CD4-positive, alpha-beta T cell treated with Interleukin-4 for 4 hours (primary cell): Measurements from ENCODE around the gene CYTH1.

Experiments
- DNase-seq: peaks from one replicate; pipeline ENCODE4 v3.0.0-alpha.2; 2020

CYTH1 gene

GRCh38 chr17:78734793-78735641, 47.1 kb downstream of the CYTH1 start:
- DNase-seq = no peak

- DNase-seq = no peak
These were observed 49.7 kb downstream of the CYTH1 start for GRCh38 chr17:78732354-78732753.

- DNase-seq = no peak
These were observed 50.2 kb downstream of the CYTH1 start for GRCh38 chr17:78731904-78732303.

GRCh38 chr17:78729641-78730040, 52.4 kb downstream of the CYTH1 start:
- DNase-seq = no peak

GRCh38 chr17:78728495-78728894, 53.6 kb downstream of the CYTH1 start:
- no peak for DNase-seq

- DNase-seq = no peak
These were observed 54.4 kb downstream of the CYTH1 start for GRCh38 chr17:78727476-78728229.

- DNase-seq = no peak
These were observed 55.0 kb downstream of the CYTH1 start for GRCh38 chr17:78727057-78727456.

- no peak for DNase-seq
These were observed 55.6 kb downstream of the CYTH1 start for GRCh38 chr17:78726513-78726912.

GRCh38 chr17:78725448-78726021, 56.5 kb downstream of the CYTH1 start:
- peak; percentile 44 for DNase-seq

- DNase-seq = no peak
These were observed 57.1 kb downstream of the CYTH1 start for GRCh38 chr17:78724999-78725398.

GRCh38 chr17:78724544-78724943, 57.5 kb downstream of the CYTH1 start:
- no peak for DNase-seq

GRCh38 chr17:78723957-78724356, 58.1 kb downstream of the CYTH1 start:
- no peak for DNase-seq

- no peak for DNase-seq
These were observed 58.9 kb downstream of the CYTH1 start for GRCh38 chr17:78723001-78723796.

- DNase-seq = no peak
These were observed 59.8 kb downstream of the CYTH1 start for GRCh38 chr17:78722246-78722761.

- DNase-seq = no peak
These were observed 62.3 kb downstream of the CYTH1 start for GRCh38 chr17:78719630-78720298.

GRCh38 chr17:78718575-78719208, 63.4 kb downstream of the CYTH1 start:
- no peak for DNase-seq

- no peak for DNase-seq
These were observed 64.6 kb downstream of the CYTH1 start for GRCh38 chr17:78717431-78717980.

GRCh38 chr17:78716814-78717393, 65.2 kb downstream of the CYTH1 start:
- no peak for DNase-seq

GRCh38 chr17:78716292-78716691, 65.8 kb downstream of the CYTH1 start:
- no peak for DNase-seq

- DNase-seq = no peak
These were observed 66.2 kb downstream of the CYTH1 start for GRCh38 chr17:78715876-78716275.
